Left lobe of liver (tissue), 2 donors: Measurements from ENCODE around the gene ADGRG7. TPM values are rescaled to one million over a fixed set of nuclear protein-coding genes. Genes with fewer than 3 reads are reported as not detected.

Experiments
- ATAC-seq: fragments of 200-7000 bp; cut with Tn5 transposase; one replicate; pipeline ENCODE4 v1.9.1; 2020; ENCODE audit warnings: mild to moderate bottlenecking, moderate library complexity
- DNase-seq: peaks from one replicate; pipeline ENCODE4 v3.0.0-alpha.2; 2020; ENCODE audit warnings: low spot score
- total RNA-seq: library from RNA; stranded (reverse); gene quantifications from one replicate; pipeline ENCODE4 v1.2.1, GENCODE V29; 2021
- donor health status: DM: no; HTN: no; CAD: no; lungs with moderate emphysema.
- donor health status: DM: no; HTN: yes; CAD: no.

Gene ADGRG7
- total RNA-seq, 1 donor from 2014 or later = 17.0 TPM

GRCh38 chr3:100726706-100727105, 117.3 kb downstream of the ADGRG7 start:
- ATAC-seq = no peak
- DNase-seq = no peak

- ATAC-seq (no peak), DNase-seq (no peak)
Measured at GRCh38 chr3:100730524-100730923, 121.1 kb downstream of the ADGRG7 start.

- DNase-seq (no peak), ATAC-seq (no peak)
Measured at GRCh38 chr3:100732435-100732834, 123.0 kb downstream of the ADGRG7 start.

GRCh38 chr3:100737334-100737733, 127.9 kb downstream of the ADGRG7 start:
- ATAC-seq (peak; percentile 90), DNase-seq (no peak)

- DNase-seq (no peak), ATAC-seq (no peak)
Measured at GRCh38 chr3:100740207-100740606, 130.8 kb downstream of the ADGRG7 start.

- ATAC-seq = no peak
- DNase-seq = no peak
Measured at GRCh38 chr3:100743535-100743934, 134.1 kb downstream of the ADGRG7 start.

- no peak for ATAC-seq
- DNase-seq = no peak
Measured at GRCh38 chr3:100744671-100745070, 135.3 kb downstream of the ADGRG7 start.

Other genes starting within 250 kb of the ADGRG7 start
- 27.3 TPM for gene TOMM70, start 208.5 kb upstream of the ADGRG7 start, total RNA-seq
- gene LNP1, start 208.1 kb upstream of the ADGRG7 start, total RNA-seq = 2.1 TPM
- gene TMEM45A, start 117.0 kb upstream of the ADGRG7 start, total RNA-seq = 62.7 TPM
- gene TFG, start 99.9 kb downstream of the ADGRG7 start, total RNA-seq = 50.2 TPM